B cell (primary cell): ENCODE measurements around the gene ERBB4. TPM values are rescaled to one million over a fixed set of nuclear protein-coding genes. Genes with fewer than 3 reads are reported as not detected.

Experiments
- ATAC-seq: fragments of 200-7000 bp; cut with Tn5 transposase; one replicate; pipeline ENCODE4 v1.10.0; 2021; ENCODE audit warnings: low read depth, mild to moderate bottlenecking, moderate number of reproducible peaks, moderate library complexity
- CTCF ChIA-PET: fragments of 350-600 bp; sonication (Branson Sonifier 250); formaldehyde crosslinking; loops from one replicate; lab custom pipeline; 2021; ENCODE audit warnings: antibody characterized with exemption, inconsistent platforms; lab: Charles Lee
- POLR2A ChIA-PET: fragments of 350-600 bp; sonication (Branson Sonifier 250); formaldehyde crosslinking; loops from one replicate; lab custom pipeline; 2021; ENCODE audit warnings: antibody characterized with exemption; lab: Charles Lee
- DNase-seq: peaks from one replicate; pipeline ENCODE4 v3.0.0; 2013
- H2AFZ ChIP-seq: 2 replicates; pipeline ENCODE4 v1.6.1; 2012; ENCODE audit warnings: mild to moderate bottlenecking, low read depth, low read length; ENCODE audit not compliant: insufficient read depth, poor library complexity, severe bottlenecking
- H3K27ac ChIP-seq, 2 donors: 1 replicate in 1 of 2; 2 replicates in 1 of 2; pipeline ENCODE4 v1.5.1; 2012 to 2013; ENCODE audit warnings: low read length in 2 of 2, mild to moderate bottlenecking in 2 of 2, moderate library complexity in 1 of 2
- H3K27me3 ChIP-seq, 4 experiments: fragments of 200-600 bp in 1 of 4; sonication (generic) in 1 of 4; replicated peaks in 1 of 4; 1 replicate in 2 of 4; 2 replicates in 2 of 4; pipeline versions ENCODE4 v1.6.1 to v1.7.0; 2013 to 2016; ENCODE audit warnings: low read length in 3 of 4, mild to moderate bottlenecking in 2 of 4, mixed read lengths in 1 of 4, moderate library complexity in 1 of 4; ENCODE audit not compliant: insufficient read depth in 4 of 4, control insufficient read depth in 3 of 4; ENCODE audit errors: control extremely low read depth in 1 of 4
- H3K36me3 ChIP-seq, 2 experiments: replicated peaks in 1 of 2; 1 replicate in 1 of 2; 2 replicates in 1 of 2; pipeline versions ENCODE4 v1.6.1 to v1.7.1; 2013; ENCODE audit warnings: low read length in 1 of 2; ENCODE audit not compliant: insufficient read depth in 2 of 2, control insufficient read depth in 1 of 2; ENCODE audit errors: control extremely low read depth in 1 of 2, extremely low read depth in 1 of 2
- H3K4me1 ChIP-seq, 2 donors: fragments of 200-600 bp in 1 of 2; sonication (generic) in 1 of 2; 1 replicate in 1 of 2; 2 replicates in 1 of 2; pipeline versions ENCODE4 v1.5.1 to v1.6.1; 2013 to 2017; ENCODE audit warnings: low read length in 2 of 2; ENCODE audit not compliant: control insufficient read depth in 2 of 2, insufficient read depth in 2 of 2
- H3K4me2 ChIP-seq: replicated peaks from 2 replicates; pipeline ENCODE3; 2012; ENCODE audit warnings: mild to moderate bottlenecking, low read depth, low read length; ENCODE audit not compliant: poor library complexity, severe bottlenecking
- H3K4me3 ChIP-seq, 5 experiments: fragments of 200-600 bp in 1 of 5; sonication (generic) in 1 of 5; 1 replicate in 3 of 5; 2 replicates in 2 of 5; pipeline versions ENCODE4 v1.5.1 to v1.7.0; 2011 to 2016; ENCODE audit warnings: low read length in 4 of 5, mild to moderate bottlenecking in 4 of 5, low read depth in 2 of 5, control low read depth in 1 of 5, moderate library complexity in 1 of 5; ENCODE audit not compliant: insufficient read depth in 1 of 5; ENCODE audit errors: control extremely low read depth in 1 of 5, extremely low read depth in 1 of 5
- H3K79me2 ChIP-seq: fragments of 200-600 bp; sonication (generic); one replicate; pipeline ENCODE4 v1.6.0; 2016; ENCODE audit warnings: low read length; ENCODE audit not compliant: control insufficient read depth, insufficient read depth
- H3K9ac ChIP-seq: fragments of 200-600 bp; sonication (generic); 2 replicates; pipeline ENCODE4 v1.6.1; 2017; ENCODE audit warnings: mild to moderate bottlenecking, low read length, moderate library complexity
- H3K9me3 ChIP-seq, 3 donors: one replicate each; pipeline versions ENCODE4 v1.6.1 to v1.7.1; 2013; ENCODE audit warnings: low read length in 2 of 3; ENCODE audit not compliant: control insufficient read depth in 2 of 3, insufficient read depth in 1 of 3; ENCODE audit errors: control extremely low read depth in 1 of 3
- H4K20me1 ChIP-seq: 2 replicates; pipeline ENCODE4 v1.6.0; 2012; ENCODE audit warnings: mild to moderate bottlenecking, low read length; ENCODE audit not compliant: insufficient read depth, control insufficient read depth, poor library complexity, severe bottlenecking
- H3K27ac Mint-ChIP-seq: one replicate; pipeline ENCODE4 v1.8.0; 2021; ENCODE audit warnings: mixed read lengths
- H3K27me3 Mint-ChIP-seq: one replicate; pipeline ENCODE4 v1.8.0; 2021; ENCODE audit warnings: mixed read lengths
- H3K4me1 Mint-ChIP-seq: one replicate; pipeline ENCODE4 v1.8.0; 2021; ENCODE audit warnings: mixed read lengths
- H3K4me3 Mint-ChIP-seq: one replicate; pipeline ENCODE4 v1.8.0; 2021; ENCODE audit warnings: mixed read lengths
- H3K9me3 Mint-ChIP-seq: one replicate; pipeline ENCODE4 v1.8.0; 2022; ENCODE audit warnings: mixed read lengths; ENCODE audit not compliant: insufficient read depth
- CTCF ChIP-seq: fragments of 200-600 bp; IDR thresholded peaks from one replicate; pipeline ENCODE4 v1.8.0; 2022; ENCODE audit warnings: antibody characterized with exemption, mild to moderate bottlenecking
- EZH2 ChIP-seq: IDR thresholded peaks from 2 replicates; pipeline ENCODE4 v1.6.1; 2012; ENCODE audit warnings: borderline replicate concordance, low read depth, mild to moderate bottlenecking, moderate library complexity, low read length; ENCODE audit not compliant: insufficient read depth, poor library complexity, severe bottlenecking
- WGBS: methylation state at CpG from one replicate; pipeline ENCODE4 v1.1.5; 2013; ENCODE audit warnings: missing lambda C conversion rate; ENCODE audit not compliant: insufficient coverage; 5-methylcytosine and 5-hydroxymethylcytosine counted together
- intact Hi-C: fragments of 100-400 bp; cut with micrococcal nuclease; formaldehyde crosslinking; loops from one replicate; pipeline ENCODE4 v1.10.0; 2022
- polyA plus RNA-seq: library from polyadenylated mRNA; depleted of rRNA; stranded (reverse); fragments of >200 nt; gene quantifications from 2 replicates; pipeline ENCODE4 v1.2.3, GENCODE V29; 2012
- total RNA-seq, 2 donors: library from RNA; stranded (reverse); fragments of 120-200 nt in 1 of 2; gene quantifications; 1 replicate in 1 of 2; 2 replicates in 1 of 2; pipeline versions ENCODE4 v1.2.3 to v1.2.4, GENCODE V29; 2013 to 2022

Gene ERBB4
- total and polyA plus RNA-seq, 2 donors (not counting 1 experiment from before 2014, with no cell fraction given): not detected

- Histone ChIP-seq H3K9me3 (no peaks in the 10 kb centered on the region), H2AFZ (no peak overlapping the region), H4K20me1 (no peaks in the 10 kb centered on the region), H3K4me1 (no peaks in the 10 kb centered on the region), H3K36me3 (no peaks in the 10 kb centered on the region), H3K4me3 (no peak overlapping the region), H3K4me2 (no peak overlapping the region), H3K27ac (no peak overlapping the region), H3K27me3 (no peaks in the 10 kb centered on the region), H3K9ac (no peak overlapping the region), H3K79me2 (no peaks in the 10 kb centered on the region)
- intact Hi-C loops: no loop called here
- no peak for TF ChIP-seq EZH2
- no peak for TF ChIP-seq CTCF
- no peak overlapping the region for H3K27ac Mint-ChIP-seq
- H3K4me3 Mint-ChIP-seq: no peak overlapping the region
- H3K4me1 Mint-ChIP-seq: no peaks in the 10 kb centered on the region
- WGBS: 71% methylated on average over 1 of the region's 4 CpGs
- ChIA-PET CTCF (no interaction called here), POLR2A (no interaction called here)
- no peak for ATAC-seq
- no peak for DNase-seq
- no peaks in the 10 kb centered on the region for H3K27me3 Mint-ChIP-seq
- H3K9me3 Mint-ChIP-seq: no peaks in the 10 kb centered on the region
Observed at GRCh38 chr2:212348501-212348900, 190.1 kb downstream of the ERBB4 start.

GRCh38 chr2:212346865-212347264 is 191.7 kb downstream of the ERBB4 start:
- ATAC-seq (no peak), DNase-seq (no peak)
- intact Hi-C loops: no loop called here
- ChIA-PET CTCF (no interaction called here), POLR2A (no interaction called here)
- no peak for TF ChIP-seq EZH2
- no peak for TF ChIP-seq CTCF
- Mint-ChIP-seq H3K9me3 (peaks cover 2% of the 10 kb centered on the region), H3K4me1 (no peaks in the 10 kb centered on the region), H3K27ac (no peak overlapping the region), H3K27me3 (no peaks in the 10 kb centered on the region), H3K4me3 (no peak overlapping the region)
- H3K9ac ChIP-seq: no peak overlapping the region
- H2AFZ ChIP-seq: no peak overlapping the region
- no peak overlapping the region for H3K4me2 ChIP-seq
- no peaks in the 10 kb centered on the region for H3K4me1 ChIP-seq
- WGBS: no CpG with 5 or more reads among the region's 2 CpGs
- H3K79me2 ChIP-seq: no peaks in the 10 kb centered on the region
- H3K4me3 ChIP-seq: no peak overlapping the region
- no peaks in the 10 kb centered on the region for H3K9me3 ChIP-seq
- no peak overlapping the region for H3K27ac ChIP-seq
- no peaks in the 10 kb centered on the region for H3K36me3 ChIP-seq
- H3K27me3 ChIP-seq: no peaks in the 10 kb centered on the region
- H4K20me1 ChIP-seq: no peaks in the 10 kb centered on the region
